Bronchial epithelial cell (primary cell): ENCODE measurements around the gene PMVK. TPM values are rescaled to one million over a fixed set of nuclear protein-coding genes. Genes with fewer than 3 reads are reported as not detected.
A peak's percentile ranks its signal among the peaks of the same experiment; 100 is the strongest.

Source experiments
- DNase-seq: peaks from one replicate; pipeline ENCODE4 v3.0.0-alpha.2; 2010; ENCODE audit warnings: low read depth
- FAIRE-seq: peaks from 2 replicates; lab custom pipeline; 2011; peaks lifted over from hg19 to GRCh38; lab: Jason Lieb, UNC
- H3K27me3 ChIP-seq: 2 replicates; pipeline ENCODE4 v1.5.1; 2011; ENCODE audit warnings: low read length; ENCODE audit not compliant: control insufficient read depth, insufficient read depth
- H3K36me3 ChIP-seq: 2 replicates; pipeline ENCODE4 v1.5.1; 2011; ENCODE audit warnings: low read length; ENCODE audit not compliant: control insufficient read depth, insufficient read depth
- H3K4me3 ChIP-seq: 2 replicates; pipeline ENCODE4 v1.5.1; 2011; ENCODE audit warnings: mild to moderate bottlenecking, low read depth, low read length, control low read depth
- total RNA-seq: library from RNA; depleted of rRNA; stranded (reverse); fragments of >200 nt; gene quantifications from 2 replicates; pipeline ENCODE4 v1.2.1, GENCODE V29; 2014
- TF ChIP-seq, protein P1 (sequence below): IDR thresholded peaks from 2 replicates; pipeline ENCODE4 v1.5.1; 2011; ENCODE audit warnings: mild to moderate bottlenecking, moderate library complexity, low read length, control low read depth, inconsistent platforms; ENCODE audit not compliant: insufficient read depth, severe bottlenecking

PMVK gene
- total RNA-seq, 1 donor from 2014 or later = 11.3 TPM

DNA sequence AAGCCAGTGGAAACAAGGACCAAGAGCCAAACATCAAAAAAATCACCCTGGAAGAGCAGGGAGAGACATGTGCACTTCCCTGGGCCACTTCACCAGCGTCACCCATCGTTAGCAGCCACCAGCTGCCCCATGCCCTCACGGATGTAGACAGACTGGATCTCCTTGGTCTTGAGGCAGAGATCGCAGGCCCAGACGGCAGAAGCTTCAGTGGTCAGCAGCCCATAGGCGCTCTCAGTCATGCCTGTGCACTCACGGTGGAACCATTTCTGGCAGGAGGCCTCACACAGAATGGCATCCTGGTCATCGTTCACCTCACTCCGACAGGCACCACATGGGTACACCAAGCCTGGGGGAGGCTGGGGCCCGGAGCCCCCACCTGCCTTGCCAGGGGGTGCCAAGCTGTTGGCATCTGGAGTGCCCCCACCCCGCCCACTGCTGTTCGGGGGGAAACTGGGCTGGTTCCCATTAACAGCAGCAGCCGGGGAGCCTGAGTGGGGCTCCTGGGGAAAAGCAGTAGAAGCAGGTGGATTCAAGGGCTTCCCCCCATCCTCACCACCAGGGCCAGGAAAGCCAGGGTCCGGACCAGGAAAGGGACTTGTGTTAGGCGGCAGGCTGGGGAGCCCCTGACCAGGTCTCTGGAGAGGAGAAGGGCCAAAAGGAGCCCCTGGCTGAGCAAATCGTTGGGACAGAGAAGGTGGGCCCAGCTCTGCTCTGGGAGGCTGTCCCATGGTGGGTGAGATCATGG is 22.3 kb upstream of the PMVK start:
- Histone ChIP-seq H3K27me3 (no peaks in the 10 kb centered on the region), H3K36me3 (peaks cover 4% of the 10 kb centered on the region), H3K4me3 (no peak overlapping the region)
- TF ChIP-seq, protein P1, sequence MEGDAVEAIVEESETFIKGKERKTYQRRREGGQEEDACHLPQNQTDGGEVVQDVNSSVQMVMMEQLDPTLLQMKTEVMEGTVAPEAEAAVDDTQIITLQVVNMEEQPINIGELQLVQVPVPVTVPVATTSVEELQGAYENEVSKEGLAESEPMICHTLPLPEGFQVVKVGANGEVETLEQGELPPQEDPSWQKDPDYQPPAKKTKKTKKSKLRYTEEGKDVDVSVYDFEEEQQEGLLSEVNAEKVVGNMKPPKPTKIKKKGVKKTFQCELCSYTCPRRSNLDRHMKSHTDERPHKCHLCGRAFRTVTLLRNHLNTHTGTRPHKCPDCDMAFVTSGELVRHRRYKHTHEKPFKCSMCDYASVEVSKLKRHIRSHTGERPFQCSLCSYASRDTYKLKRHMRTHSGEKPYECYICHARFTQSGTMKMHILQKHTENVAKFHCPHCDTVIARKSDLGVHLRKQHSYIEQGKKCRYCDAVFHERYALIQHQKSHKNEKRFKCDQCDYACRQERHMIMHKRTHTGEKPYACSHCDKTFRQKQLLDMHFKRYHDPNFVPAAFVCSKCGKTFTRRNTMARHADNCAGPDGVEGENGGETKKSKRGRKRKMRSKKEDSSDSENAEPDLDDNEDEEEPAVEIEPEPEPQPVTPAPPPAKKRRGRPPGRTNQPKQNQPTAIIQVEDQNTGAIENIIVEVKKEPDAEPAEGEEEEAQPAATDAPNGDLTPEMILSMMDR = no peak
- DNase-seq (no peak), FAIRE-seq (no peak)

DNA sequence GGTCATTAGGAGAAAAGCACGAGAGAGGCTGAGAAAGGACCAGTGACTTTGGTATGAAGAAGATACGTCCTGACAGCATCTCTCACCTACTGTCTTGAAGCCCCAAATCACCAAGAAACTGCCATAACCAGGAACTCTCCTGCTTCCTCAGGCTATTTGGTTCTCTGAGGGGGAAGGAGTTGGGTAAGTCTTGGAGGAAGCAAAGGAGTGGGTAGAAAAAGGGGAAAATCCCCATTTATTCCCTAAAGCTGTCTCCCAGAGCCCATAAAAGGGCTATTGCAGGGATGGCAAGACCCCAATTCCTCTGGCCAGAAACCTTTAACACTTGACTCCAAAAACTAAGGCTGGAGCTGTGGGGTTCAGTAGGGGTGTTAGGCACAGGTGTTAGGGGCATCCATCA is 21.5 kb upstream of the PMVK start:
- DNase-seq (no peak), FAIRE-seq (no peak)
- Histone ChIP-seq H3K36me3 (peaks cover 4% of the 10 kb centered on the region), H3K27me3 (no peaks in the 10 kb centered on the region), H3K4me3 (no peak overlapping the region)
- TF ChIP-seq, protein P1 = no peak

DNA sequence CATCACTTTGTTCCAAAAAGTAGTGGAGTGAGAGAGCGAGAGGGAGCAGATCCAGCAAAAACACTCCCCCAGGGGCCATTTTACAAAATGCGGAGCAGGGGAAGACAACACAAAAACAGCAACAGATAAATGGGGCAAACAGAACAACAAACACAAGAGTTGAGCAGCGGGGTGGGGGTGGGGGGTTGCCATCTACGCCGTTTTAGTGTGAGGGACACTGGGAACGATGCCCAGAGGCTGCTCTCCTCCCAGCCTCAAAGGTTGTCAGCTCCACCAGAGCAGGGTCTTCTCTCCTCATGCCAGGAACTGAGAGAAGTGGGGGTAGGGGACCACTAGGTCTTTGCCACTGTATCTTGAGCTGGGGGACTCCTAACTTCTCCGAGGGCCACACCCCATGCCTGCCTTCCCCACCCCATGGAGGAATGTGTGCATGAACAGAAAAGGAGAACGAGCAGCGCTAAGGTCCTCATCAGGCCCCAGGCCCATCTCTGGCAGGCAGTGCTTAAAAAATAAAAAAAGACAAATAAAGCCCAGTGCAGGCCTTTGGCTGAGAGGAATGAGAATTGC is 20.7 kb upstream of the PMVK start:
- TF ChIP-seq, protein P1 = no peak
- DNase-seq (no peak), FAIRE-seq (no peak)
- Histone ChIP-seq H3K27me3 (no peaks in the 10 kb centered on the region), H3K36me3 (peaks cover 2% of the 10 kb centered on the region), H3K4me3 (no peak overlapping the region)

DNA sequence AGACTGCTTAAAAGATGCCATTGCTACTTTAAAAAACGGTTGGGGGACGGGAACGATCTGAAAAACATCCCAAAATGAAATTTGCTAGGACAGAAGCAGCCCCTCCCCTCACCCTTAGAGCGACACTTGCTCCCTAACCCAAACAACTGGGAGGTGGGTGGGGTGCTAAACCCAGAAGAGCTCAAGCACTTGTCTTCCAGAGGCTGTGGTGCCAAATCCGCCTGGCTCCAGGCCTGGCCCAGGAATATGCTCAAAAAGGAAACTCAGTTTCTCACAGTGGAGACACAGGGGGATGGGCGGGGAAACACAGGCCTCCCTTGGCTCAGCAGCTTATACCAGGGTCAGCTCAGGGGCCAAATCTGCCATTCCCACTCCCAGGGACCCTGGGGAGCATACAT is 20.0 kb upstream of the PMVK start:
- peak overlapping the region; percentile 49 for H3K4me3 ChIP-seq
- H3K36me3 ChIP-seq = peaks cover 2% of the 10 kb centered on the region
- DNase-seq = no peak
- H3K27me3 ChIP-seq = no peaks in the 10 kb centered on the region
- TF ChIP-seq, protein P1 = no peak
- no peak for FAIRE-seq

DNA sequence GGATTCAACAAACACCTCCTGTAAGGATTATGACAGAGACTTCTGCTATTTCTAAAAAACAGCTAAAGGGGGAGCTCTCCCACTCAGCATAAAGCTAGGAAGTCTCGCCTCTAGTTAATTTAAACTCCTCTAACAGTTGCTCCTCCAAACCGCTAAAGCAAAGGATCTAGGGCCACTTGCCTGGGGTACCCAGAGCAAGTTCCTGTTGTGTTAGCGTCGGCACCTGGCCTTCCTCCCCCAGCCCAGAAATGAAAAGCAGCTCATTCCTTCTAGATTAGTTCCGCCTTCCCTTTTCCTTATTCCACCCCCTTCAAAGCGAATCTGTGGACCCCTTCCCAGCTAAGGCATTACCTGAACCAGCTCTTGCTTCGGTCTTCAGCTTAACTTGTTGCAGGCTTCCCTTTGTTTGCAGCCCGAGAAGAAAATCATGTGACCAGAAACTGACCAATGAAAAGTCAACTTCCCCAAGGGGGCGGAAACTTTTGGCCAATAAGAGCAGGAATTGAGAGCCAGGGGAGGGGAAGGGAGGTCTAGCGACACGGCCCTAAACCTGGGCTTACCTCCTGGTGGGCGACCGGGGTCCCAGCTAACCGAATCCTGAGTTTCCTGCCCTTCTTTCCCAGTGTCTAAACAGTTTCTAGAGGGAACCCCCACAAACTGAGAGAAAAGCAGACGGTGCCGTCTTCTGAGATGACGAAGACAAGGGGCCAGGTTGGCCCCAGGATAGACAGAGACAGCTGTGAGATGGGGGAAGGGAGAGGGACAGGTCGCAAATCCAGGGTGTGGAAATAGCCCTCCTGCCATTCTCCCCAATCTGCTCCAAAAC is 19.4 kb upstream of the PMVK start, which contains the start of gene PBXIP1:
Gene PBXIP1, minus strand, starts transcription at position 382 of the 826 bp plus-strand sequence. CDS start 2,378 bp downstream, outside the sequence.
- no peak for FAIRE-seq
- peak; percentile 92 for DNase-seq
- Histone ChIP-seq H3K4me3 (peak within 1 kb of the TSS; percentile 49), H3K36me3 (peaks cover 2% of the 10 kb centered on the region), H3K27me3 (no peaks in the 10 kb centered on the region)
- TF ChIP-seq, protein P1 = peak; percentile 19
